NCI-H2107 (cell line): Measurements from ENCODE around the gene XRCC6.
"Not testable (repeated sequence)": the region's sequence is repeated elsewhere in the genome, so short reads cannot be mapped to it uniquely, and the experiment has no call there.

Experiments
- DNase-seq: peaks from one replicate; lab custom pipeline; 2025; lab: John Stamatoyannopoulos, UW

Gene XRCC6

DNA sequence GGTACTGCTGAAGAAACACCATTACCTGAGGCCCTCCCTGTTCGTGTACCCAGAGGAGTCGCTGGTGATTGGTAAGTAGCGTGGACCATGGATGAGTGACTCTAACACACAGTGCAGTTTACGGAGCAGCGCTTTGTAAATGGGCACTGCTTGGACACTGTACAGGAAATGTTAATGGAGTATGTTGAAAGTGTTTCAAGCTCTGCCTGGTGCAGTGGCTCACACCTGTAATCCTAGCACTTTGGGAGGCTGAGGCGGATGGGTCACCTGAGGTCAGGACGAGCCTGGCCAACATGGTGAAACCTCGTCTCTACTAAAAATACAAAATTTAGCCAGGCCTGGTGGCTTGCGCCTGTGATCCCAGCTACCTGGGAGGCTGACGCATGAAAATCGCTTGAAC is 29.7 kb downstream of the XRCC6 start:
- no peak for DNase-seq

DNA sequence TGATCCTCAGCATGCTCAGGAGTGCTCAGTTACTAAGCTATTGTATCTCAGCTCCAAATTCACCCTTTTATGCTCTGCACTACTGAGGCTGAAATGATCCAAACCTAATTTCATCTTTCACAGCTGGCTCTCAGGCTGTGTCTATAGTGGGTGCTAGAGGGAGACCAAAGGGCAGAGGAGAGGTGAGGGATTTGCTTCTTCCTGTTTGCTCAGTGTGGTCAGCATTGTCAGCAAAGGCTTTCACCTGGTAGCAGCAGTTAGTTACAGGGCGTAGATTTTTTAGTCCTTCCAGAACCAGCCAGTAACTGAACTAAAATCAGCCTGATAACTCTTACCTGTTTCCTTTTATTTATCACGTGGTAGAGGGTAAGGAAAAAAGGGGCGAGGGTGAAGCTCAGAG is 33.2 kb downstream of the XRCC6 start:
- no peak for DNase-seq

DNA sequence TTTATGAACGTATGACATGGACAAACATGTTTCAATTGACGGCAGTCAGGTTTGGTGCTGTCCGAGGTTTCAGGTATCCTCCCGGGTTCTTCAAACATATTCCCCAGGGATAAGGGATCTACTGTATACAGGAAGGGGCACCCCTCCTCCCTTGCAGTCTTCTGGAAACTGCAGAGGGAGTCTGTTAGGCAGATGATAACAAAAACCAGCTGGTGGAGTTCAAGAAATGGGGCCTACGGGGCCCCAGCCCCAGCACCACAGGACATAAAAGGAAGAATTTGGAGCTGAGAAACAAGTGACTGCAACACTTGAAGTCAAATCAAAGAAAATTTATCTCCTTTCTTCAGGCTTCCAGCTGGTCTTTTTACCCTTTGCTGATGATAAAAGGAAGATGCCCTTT is 35.5 kb downstream of the XRCC6 start:
- no peak for DNase-seq

DNA sequence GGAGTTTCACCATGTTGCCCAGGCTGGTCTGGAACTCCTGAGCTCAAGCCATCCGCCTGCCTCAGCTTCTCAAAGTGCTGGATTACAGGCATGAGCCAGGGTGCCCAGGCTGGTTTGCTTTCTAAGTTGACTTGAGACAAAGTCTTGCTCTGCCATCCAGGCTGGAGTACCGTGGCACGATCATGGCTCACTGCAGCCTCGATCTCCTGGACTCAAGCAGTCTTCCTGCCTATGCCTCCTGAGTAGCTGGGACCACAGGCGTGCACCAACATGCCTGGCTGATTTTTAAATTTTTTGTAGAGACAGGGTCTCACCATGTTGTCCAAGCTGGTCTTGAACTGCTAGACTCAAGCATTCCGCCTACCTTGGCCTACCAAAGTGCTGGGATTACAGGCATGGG is 36.6 kb downstream of the XRCC6 start:
- DNase-seq, result no peak

DNA sequence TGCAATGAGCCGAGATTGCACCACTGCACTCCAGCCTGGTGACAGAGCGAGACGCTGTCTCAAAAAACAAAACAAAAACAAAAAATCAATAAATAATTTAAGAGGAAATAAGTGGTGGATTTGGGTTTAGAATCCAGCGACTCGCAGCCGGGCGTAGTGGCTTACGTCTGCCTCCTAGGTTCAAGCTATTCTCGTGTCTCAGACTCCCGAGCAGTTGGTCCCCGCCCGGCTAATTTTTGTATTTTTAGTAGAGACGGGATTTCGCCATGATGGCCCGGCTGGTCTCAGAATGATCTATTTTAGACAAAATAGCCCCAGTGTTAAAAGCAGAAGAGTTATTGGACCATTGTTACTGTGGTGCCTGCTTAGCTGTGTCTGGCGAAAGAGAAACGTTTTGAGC is 37.8 kb downstream of the XRCC6 start:
- DNase-seq, result no peak

DNA sequence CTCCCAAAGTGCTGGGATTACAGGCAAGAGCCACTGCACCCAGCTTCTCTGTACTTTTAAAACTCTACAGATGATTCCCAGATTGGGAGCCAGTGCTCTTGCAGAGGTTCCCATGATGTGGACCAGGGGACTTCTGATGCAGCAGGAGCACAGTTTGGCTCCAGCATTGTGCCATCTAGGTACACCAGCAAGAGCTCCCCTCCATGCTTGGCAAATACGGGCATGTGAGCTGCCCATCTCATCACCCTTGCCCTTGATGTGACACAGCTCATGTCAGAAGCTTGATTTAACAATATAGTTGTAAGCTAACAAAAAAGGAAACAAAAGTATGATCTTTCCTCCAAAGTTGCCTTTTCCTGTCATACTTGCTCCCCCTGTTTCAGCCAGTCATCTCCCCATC is 38.8 kb downstream of the XRCC6 start:
- no peak for DNase-seq

DNA sequence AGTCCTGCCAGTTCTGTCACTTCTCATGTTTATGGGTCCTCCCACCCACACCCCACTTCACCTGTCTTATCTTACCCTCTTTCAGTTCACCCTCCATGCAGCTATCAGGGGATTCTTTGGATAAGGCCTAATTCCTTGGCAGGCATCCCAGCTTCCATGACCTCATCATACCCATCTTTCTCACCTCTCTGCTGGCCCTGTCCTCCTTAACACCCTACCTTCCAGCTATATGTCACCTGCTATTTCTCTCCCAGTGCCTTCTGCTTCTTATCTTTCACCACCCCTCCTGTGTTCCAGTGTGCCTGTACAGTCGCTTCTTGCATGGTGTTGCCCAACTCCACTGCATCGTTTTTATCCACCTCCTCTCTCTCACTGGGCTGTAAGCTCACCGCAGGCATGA is 39.3 kb downstream of the XRCC6 start:
- DNase-seq, result no peak

DNA sequence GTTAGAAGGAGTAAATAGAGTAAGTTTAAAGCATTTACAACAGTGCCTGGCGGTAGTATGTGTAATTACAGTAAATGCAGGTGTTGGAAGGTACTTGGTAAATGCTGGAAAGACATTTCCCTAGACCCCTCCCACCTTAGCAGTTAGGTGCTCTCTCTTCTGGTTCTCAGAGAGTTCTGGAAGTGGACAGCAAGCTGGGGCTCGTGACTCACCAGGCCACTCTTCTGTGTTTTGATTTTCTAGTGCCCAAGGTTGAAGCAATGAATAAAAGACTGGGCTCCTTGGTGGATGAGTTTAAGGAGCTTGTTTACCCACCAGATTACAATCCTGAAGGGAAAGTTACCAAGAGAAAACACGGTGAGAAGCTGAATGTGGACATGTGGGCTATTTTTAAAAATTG is 40.0 kb downstream of the XRCC6 start:
- DNase-seq, result no peak

DNA sequence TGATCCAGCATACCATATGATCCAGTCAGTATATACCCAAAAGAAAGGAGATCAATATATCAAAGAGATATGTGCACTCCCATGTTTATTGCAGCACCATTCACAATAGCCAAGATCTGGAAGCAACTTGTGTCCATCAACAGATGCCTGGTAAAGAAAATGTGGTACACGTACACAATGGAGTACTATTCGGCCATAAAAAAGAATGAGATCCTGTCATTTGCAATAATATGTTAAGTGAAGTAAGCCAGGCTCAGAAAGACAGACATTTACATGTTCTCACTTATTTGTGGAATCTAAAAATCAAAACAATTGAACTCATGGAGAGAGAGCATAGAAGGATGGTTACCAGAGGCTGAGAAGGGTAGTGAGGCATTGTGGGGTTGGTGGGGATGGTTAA is 40.6 kb downstream of the XRCC6 start:
- no peak for DNase-seq

DNA sequence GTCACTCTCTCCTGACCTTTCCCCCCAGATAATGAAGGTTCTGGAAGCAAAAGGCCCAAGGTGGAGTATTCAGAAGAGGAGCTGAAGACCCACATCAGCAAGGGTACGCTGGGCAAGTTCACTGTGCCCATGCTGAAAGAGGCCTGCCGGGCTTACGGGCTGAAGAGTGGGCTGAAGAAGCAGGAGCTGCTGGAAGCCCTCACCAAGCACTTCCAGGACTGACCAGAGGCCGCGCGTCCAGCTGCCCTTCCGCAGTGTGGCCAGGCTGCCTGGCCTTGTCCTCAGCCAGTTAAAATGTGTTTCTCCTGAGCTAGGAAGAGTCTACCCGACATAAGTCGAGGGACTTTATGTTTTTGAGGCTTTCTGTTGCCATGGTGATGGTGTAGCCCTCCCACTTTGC is 42.5 kb downstream of the XRCC6 start:
- not testable (repeated sequence) for DNase-seq

DNA sequence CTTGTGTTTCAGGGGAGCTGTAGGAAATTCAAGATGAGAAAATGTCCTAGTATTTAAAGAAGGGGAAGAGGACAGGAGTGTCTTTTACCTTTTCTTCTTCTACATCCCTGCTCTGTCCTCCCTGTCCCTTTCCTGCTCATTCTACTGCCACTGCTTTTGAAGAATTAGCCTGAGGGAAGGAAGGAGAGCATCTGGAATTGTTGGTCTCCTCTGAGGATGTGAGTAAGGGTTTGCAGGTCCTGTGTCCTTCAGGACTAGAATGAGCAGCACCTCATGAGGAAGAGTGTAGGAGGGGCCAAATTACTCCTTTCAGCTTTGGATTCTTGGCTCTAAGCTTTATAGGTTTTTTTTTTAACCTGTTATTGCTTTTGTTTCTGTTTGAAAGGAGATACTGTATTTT is 43.4 kb downstream of the XRCC6 start:
- no peak for DNase-seq

DNA sequence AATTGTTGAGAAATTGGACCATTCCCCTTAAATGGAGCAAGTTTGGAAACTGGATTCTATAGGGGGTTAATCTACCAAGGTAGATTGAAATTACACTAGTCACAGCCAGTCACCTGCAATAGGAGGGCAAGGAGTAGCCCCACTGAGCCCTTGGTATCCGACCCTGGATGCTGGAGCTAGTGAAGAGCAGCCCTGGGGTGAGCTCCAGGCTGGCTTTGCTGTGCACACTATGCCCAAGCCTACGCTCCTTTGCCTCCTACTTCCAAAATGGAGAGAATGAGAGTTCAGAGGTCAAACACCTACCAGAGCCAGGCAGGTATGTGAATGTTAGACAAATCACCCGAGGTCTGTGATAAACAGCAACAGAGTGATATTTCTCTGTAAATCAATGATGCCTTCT is 43.9 kb downstream of the XRCC6 start:
- DNase-seq, result no peak

DNA sequence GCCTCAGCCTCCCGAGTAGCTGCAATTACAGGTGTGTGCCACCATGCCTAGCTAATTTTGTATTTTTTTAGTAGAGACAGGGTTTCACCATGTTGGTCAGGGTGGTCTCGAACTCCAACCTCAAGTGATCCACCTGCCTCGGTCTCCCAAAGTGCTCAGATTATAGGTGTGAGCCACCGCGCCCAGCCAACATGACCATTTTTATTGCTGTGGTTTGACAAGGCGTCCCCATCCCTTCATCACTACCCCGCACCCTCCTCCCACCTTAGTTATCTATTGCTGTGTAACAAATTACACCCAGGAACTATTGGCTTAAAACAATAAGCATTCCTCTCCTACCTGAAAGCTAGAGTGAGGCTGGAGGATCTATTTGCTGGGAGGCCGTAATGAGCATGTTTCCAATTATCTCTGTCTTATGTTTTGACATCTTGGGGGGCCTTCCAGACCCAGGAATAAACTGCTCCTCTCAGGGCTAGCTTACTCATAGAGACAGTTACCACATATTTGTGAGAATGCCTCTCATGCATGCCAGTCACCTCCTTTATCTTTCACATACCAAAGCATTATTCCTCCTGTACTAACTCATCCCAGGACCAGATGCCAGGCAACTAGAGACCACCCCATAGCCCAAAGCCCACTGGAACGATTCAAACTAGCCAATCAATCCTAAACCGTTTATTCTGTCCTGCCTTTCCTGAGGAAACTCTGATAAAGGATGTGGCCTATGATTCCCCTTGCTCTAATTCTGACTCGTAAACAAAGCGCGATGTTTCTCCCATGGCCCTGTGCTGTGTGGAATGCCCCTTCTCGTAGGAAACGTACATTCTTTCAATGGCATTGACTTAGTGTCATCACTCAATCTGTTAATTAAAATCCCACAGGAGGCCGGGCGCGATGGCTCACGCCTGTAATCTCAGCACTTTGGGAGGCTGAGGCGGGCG is 48.1 kb downstream of the XRCC6 start:
- no peak for DNase-seq

DNA sequence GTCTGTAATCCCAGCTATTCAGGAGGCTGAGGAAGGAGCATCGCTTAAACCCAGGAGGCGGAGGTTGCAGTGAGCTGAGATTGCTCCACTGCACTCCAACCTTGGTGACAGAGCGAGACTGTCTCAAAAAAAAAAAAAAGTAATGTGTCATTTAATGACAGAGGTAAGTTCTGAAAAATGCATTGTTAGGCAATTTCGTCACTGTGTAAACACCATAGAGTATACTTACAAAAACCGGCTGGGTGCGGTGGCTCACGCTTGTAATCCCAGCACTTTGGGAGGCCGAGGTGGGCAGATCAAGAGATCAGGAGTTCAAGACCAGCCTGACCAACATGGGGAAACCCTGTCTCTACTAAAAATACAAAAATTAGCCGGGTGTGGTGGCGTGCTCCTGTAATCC is 51.0 kb downstream of the XRCC6 start:
- DNase-seq, result not testable (repeated sequence)

DNA sequence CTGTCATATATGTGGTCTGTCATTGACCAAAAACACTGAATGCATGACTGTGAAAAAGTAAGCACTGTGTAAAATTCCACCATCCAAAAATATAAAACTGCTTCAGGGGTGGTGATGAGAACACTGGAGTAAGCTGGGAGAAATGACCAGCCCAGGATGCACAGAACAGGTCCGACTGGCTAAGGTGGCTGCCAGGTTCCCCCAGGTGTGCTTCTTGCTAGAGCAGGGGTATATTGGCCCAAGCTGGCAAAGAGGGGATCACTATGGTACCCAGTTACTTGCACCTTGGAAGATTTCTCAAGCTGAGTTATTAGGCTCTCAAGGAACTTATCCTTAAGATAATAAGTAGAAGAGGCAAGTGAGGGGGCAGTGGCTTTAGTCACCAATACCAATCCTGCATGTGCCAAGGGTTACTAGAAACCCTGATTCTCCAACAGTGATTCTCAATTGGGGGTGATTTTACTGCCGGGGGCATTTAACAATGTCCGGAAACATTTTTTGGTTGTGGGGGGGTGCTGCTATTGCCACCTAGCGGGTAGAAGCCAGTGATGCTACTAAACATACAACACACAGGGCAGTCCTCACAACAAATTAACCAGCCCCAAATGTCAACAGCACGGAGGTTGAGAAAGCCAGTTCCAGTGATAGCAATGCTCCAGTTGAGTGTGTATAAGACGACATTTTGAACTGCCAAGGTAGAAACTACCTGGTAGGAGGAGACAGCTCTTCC is 51.9 kb downstream of the XRCC6 start:
- no peak for DNase-seq

DNA sequence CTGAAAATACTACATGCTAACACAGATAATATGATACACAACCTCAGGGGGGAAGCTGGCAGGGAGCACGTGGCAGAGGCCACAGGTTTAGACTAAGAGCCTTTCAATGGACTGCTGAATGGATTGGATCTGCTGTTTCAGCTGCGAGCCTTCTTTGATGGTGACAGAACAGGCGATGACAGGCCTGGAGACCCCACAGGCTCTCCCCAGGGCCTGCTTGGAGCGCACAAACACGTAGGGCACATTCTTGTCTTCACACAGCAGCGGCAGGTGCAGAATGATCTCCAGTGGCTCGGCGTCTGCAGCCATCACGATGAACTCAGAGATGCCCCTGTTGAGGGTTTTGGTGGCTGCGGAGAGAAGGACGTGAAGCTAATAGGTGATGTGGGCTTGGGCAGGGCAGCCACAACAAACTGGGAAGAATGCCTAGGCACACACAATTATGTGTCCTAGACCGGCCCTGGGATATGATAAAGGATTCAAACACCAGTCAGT is 53.8 kb downstream of the XRCC6 start:
- no peak for DNase-seq

DNA sequence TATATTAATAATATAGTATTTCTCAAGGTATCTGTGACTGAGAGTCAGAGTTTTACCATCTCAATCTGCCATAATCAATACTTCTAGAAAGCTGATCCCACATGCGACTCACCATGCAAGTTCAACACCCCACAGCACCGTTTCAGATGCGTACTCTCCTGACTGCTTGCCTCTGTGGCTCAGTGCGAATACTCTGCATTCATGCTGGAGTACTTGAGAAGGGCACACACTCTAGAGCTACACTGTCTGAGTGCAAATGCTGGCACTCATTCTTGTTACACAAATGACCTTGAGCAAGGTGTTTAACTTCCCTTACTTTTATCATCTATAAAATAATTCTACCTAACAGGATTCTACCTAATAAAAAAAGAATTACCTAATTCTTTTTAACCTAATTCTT is 55.0 kb downstream of the XRCC6 start:
- no peak for DNase-seq

DNA sequence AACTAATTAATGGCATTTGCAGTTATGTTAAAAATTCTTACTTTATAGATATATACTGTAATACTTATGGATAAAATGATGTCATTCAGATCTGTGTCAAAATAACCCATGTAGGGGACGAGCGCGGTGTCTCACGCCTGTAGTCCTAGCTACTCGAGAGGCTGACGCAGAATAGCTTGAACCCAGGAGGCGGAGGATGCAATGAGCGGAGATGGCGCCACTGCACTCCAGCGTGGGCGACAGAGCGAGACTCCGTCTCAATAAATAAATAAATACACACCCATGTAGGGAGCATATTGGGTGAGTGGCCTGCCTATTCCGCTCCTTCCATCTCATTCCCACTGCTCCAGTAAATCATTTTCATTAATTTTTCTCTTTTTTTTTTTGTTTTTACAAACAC is 60.5 kb downstream of the XRCC6 start:
- DNase-seq, result no peak

DNA sequence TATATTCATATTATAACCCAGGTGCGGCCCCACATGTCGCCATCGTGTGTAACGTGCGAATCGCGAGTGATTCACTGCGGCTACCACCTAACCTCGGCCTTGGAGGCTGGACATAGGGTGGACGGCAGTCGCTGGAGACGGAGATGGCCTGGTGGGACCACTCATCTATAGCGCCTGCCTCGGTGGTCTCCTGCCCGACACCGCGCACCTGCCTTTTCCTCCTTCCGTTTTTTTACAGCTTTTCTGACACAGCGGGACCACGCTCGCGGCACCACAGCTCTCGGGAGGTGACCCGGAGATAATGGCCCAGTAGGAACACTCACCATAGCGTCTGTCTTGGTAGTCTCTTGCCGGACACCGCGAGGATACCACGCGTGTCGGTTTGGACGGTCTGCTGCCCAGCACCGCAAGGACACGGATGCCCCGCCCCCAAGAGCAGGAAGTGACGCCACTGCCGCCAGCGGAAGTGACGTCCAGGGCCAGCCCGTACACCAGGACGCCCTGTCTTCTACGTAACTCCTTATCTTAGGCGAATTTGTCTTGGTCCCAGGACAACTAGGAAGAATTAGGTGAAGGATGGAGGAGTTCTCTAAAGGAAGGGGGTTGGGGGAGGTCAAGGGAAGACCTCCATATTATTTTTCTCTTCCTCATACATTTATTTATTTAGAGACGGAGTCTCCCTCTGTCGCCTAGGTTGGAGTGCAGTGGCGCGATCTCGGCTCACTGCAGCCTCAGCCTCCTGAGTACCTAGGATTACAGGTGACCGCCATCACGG is 61.1 kb downstream of the XRCC6 start:
- no peak for DNase-seq

DNA sequence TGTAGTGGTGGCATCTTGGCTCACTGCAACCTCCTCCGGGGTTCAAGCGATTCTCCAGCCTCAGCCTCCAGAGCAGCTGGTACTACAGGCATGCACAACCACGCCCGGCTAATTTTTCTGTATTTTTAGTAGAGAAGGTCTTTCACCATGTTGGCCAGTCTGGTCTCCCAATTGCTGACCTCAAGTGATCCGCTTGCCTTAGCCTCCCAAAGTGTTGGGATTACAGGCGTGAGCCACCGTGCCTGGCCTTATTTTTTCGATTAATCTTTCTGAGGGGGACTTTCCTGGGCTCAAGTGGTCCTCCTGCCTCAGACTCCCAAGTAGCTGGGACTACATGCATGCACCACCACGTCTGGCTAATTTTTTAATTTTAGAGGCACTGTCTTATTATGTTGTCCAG is 62.0 kb downstream of the XRCC6 start:
- no peak for DNase-seq

DNA sequence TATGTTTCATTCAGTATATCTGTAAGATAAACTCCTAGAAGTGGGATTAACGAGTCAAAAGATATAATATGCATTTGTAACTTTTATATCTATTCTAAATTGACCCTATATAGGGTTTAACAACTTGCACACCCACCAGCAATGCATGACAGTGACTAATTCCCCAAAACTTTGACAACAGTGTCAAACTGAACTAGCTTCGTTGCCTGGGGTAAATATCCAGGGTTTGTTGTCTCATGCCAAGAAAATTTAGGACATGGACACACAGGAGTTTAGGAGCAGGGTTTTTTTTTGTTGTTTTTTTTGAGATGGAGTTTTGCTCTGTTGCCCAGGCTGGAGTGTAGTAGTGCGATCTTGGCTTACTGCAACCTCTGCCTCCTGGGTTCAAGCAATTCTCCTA is 62.5 kb downstream of the XRCC6 start:
- no peak for DNase-seq

DNA sequence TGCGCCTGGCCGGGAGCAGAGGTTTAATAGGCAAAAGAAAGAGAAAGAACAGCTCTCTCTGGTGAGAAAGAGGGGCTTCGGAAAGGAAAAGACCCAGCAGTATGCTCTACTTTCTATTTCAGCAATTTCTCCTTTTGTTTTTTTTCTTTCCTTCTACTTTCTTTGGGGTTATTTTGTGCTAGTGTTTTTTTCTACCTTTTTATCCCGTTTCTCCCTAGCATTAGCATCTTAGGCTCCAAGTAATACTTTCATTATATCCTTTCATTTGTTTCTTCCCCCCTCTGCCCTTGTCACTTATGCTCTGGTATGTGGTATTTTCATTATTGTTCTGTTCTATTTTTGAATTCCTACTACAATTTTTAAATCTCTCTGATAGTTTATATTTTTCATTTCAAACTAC is 63.1 kb downstream of the XRCC6 start:
- no peak for DNase-seq

DNA sequence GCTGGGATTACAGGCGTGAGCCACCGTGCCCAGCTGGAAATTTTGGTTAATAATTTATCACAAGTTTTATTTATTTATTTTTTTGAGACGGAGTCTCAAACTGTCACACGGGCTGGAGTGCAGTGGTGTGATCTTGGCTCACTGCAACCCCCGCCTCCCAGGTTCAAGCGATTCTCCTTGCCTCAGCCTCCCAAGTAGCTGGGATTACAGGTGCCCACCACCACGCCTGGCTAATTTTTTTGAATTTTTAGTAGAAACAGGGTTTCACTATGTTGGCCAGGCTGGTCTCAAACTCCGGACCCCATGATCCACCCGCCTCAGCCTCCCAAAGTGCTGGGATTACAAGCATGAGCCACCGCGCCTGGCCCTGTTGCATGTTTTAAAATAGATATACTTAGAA is 65.8 kb downstream of the XRCC6 start:
- not testable (repeated sequence) for DNase-seq
